ENCODE measurements around the gene ADGRA1.

- TF ChIP-seq CTCF (IDR thresholded peaks at IDR 0.05) (no peak), POLR2A (IDR thresholded peaks at IDR 0.05) (no peak), EP300 (IDR thresholded peaks at IDR 0.05) (no peak)
Observed at GRCh38 chr10:133156674-133157579, 69.2 kb downstream of the ADGRA1 start.
